DMS114 treated with DMSO at 0.1 percent for 48 hours (cell line): ENCODE results near the gene LXN.
A peak's percentile ranks its signal among the peaks of the same experiment; 100 is the strongest.

ENCODE experiments used
- DNase-seq: peaks from one replicate; lab custom pipeline; 2025; ENCODE audit not compliant: unreplicated experiment; lab: John Stamatoyannopoulos, UW

LXN gene

DNA sequence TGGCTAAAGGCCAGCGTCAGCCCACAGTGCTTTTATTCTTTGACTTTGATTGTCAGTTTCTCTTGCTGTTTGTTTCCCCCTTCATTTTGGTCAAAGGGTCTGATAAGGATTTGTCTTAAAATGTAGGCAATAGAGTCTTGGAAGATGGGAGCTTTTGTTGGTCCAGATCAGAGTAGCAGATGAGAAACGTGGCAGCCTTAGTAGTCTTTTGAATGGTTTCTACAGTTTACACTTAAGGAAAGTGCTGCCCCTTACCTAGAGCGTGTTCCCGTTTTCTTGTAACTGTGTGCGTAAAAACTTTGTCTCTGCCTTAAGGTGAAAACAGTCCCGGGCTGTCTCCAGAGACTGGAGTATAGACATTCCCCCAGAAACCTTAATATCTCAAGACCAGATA, 630 bp downstream of the LXN start:
- DNase-seq = no peak

GRCh38 chr3:158668506-158668905, 3.9 kb downstream of the LXN start:
- no peak for DNase-seq

GRCh38 chr3:158666416-158666815, 6.0 kb downstream of the LXN start:
- no peak for DNase-seq

GRCh38 chr3:158663832-158664231, 8.6 kb downstream of the LXN start:
- DNase-seq = no peak

DNA sequence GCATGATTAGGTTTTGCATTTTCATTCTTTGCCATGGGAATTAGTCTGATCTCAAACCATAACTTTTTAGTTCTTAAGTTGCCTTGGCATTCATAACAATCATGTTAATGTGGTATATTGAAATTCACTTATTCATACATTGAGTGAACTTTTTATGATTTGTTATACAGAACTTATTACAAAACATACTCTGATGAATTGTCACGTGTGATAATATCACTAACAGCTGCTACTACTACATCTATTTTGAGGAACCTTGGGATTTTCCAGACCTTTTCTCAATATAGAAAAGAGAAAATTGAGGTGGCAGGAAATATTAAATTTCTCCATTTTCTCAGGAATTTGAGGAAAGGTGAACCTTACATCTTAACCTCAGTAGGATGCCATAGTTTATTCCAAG, 9.2 kb downstream of the LXN start:
- DNase-seq = no peak

- DNase-seq = no peak
Observed at GRCh38 chr3:158660711-158661110, 11.7 kb downstream of the LXN start.

- DNase-seq = peak; percentile 26
Observed at GRCh38 chr3:158659454-158660237, 12.8 kb downstream of the LXN start.

- no peak for DNase-seq
Observed at GRCh38 chr3:158658889-158659288, 13.6 kb downstream of the LXN start.

GRCh38 chr3:158652463-158652862, 20.0 kb downstream of the LXN start:
- no peak for DNase-seq

- DNase-seq = no peak
Observed at GRCh38 chr3:158651192-158651591, 21.3 kb downstream of the LXN start.

DNA sequence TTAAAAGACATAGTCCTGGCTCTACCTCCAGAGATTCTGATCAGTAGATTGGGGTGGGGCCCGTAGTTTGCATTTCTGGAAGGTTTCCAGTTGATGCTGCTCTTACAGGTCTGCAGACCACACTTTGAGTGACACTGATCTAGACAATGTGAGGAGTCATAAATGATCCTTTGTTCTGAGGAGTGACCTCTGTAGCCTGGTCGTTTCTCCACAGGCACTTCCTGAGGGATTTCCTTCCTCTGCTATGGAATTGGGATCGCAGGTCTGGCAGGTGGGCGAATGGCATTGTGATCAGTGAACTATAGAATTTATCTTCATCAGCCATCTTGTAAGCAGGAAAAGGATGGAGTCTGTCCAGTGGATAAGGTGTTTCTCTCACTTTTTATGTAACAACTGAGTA, 22.7 kb downstream of the LXN start:
- DNase-seq = no peak

GRCh38 chr3:158644345-158644908, 28.0 kb downstream of the LXN start, which contains the start of gene GFM1:
Gene GFM1, plus strand, starts transcription at chr3:158644527. Its CDS starts 108 bp downstream, at chr3:158644635.
- DNase-seq = peak; percentile 96

- no peak for DNase-seq
Observed at GRCh38 chr3:158642474-158643210, 29.8 kb downstream of the LXN start.

- no peak for DNase-seq
Observed at GRCh38 chr3:158642005-158642404, 30.4 kb downstream of the LXN start.

- DNase-seq = no peak
Observed at GRCh38 chr3:158640646-158641045, 31.8 kb downstream of the LXN start.

DNA sequence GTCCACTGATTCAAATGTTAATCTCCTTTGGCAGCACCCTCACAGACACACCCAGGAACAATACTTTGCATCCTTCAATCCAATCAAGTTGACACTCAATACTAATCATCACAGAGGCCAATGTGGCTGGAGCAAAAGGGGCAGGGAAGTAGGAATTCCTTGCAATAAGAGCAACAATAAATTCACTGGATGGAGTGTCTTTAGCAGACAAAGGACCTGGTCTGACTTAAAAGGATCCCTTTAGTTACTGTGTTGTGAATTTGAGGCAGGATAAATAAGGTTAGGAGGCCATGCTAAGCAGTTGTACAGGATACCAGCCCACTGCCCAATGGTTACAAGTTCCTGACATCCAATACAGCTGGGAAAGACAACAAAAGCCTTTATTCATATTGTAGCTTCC, 40.5 kb downstream of the LXN start:
- DNase-seq = no peak

GRCh38 chr3:158625881-158626280, 46.6 kb downstream of the LXN start:
- DNase-seq = no peak

DNA sequence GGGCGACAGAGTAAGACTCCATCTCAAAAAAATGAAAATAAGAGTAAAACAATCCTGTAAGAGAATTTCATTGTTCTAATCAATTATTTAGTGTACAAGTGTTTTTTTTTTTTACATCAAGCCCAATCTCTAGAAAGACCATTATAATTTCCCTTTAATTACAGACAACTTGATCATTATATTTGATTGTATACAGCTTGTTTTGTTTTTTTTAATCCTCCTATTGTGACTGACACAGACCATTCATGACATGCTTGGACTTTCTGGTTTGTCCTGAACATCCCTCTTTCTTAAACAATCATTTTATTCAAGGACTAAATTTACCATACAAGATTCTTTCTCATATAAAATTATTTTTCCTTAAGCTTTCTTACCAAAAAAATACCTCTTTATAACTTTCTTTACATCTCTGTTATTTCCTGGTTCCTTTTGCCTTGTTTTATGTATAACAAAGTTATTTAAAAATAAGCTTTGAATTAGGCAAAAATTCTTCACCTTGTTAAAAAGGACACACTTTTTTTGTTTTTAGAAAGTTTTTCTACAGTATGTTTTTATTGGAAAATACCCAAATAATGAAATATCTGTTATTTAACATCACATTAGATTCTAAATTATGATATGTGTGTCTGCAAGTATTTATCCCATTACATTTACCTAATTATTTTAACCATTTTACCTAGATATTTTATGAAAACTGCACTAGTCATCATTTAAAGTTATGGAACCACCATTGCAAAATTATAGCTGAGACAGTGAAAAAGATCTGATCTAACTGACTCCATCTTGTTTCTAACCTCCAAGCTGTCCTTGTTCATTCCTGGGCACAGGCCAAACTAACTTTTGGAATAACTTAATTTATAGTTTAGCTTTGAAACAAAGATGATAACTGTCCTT, 54.2 kb downstream of the LXN start:
- DNase-seq = no peak
